Esophagus muscularis mucosa (tissue), 4 donors: ENCODE results near the gene CDKN3. TPM values are rescaled to one million over a fixed set of nuclear protein-coding genes. Genes with fewer than 3 reads are reported as not detected.
"Not testable (repeated sequence)": the region's sequence is repeated elsewhere in the genome, so short reads cannot be mapped to it uniquely, and the experiment has no call there.

Source experiments
- DNase-seq: peaks from one replicate; pipeline ENCODE4 v3.0.0-alpha.2; 2017; ENCODE audit errors: extremely low spot score
- H3K27ac ChIP-seq, 4 donors: fragments of 200-600 bp; sonication (generic); replicated peaks in 1 of 4; 1 replicate in 3 of 4; 2 replicates in 1 of 4; pipeline ENCODE4 v1.5.1; 2016 to 2019; ENCODE audit warnings: mild to moderate bottlenecking in 1 of 4
- H3K27me3 ChIP-seq, 4 donors: fragments of 200-600 bp; sonication (generic); one replicate each; pipeline versions ENCODE4 v1.5.1 to v1.6.0; 2016 to 2019
- H3K36me3 ChIP-seq, 4 donors: fragments of 200-600 bp; sonication (generic); one replicate each; pipeline ENCODE4 v1.5.1; 2016 to 2019
- H3K4me1 ChIP-seq, 4 donors: fragments of 200-600 bp; sonication (generic); one replicate each; pipeline ENCODE4 v1.5.1; 2016 to 2019
- H3K4me3 ChIP-seq, 4 donors: fragments of 200-600 bp; sonication (generic); 1 replicate in 2 of 4; 2 replicates in 2 of 4; pipeline ENCODE4 v1.5.1; 2016 to 2019; ENCODE audit warnings: mild to moderate bottlenecking in 4 of 4, moderate library complexity in 1 of 4
- H3K9me3 ChIP-seq, 4 donors: fragments of 200-600 bp; sonication (generic); 1 replicate in 3 of 4; 2 replicates in 1 of 4; pipeline ENCODE4 v1.5.1; 2016 to 2019
- EP300 ChIP-seq: sonication (generic); formaldehyde crosslinking; IDR thresholded peaks from one replicate; pipeline ENCODE4 v1.6.1; 2017; ENCODE audit warnings: antibody characterized with exemption
- POLR2A ChIP-seq: fragments of 450-650 bp; IDR thresholded peaks from one replicate; pipeline ENCODE4 v1.6.1; 2017; ENCODE audit warnings: antibody characterized with exemption, moderate library complexity, mild to moderate bottlenecking, low read depth
- POLR2AphosphoS5 ChIP-seq, 2 donors: sonication (generic); formaldehyde crosslinking; IDR thresholded peaks; one replicate each; pipeline ENCODE4 v1.6.1; 2017; ENCODE audit warnings: antibody characterized with exemption in 2 of 2
- WGBS: methylation state at CpG from one replicate; pipeline ENCODE4 v1.1.5; 2018; 5-methylcytosine and 5-hydroxymethylcytosine counted together
- intact Hi-C: fragments of 100-400 bp; cut with DNase I; formaldehyde crosslinking; loops from one replicate; pipeline ENCODE4 v1.15.1; 2023
- total RNA-seq, 4 donors: library from RNA; depleted of rRNA; stranded (reverse); fragments of >200 nt; gene quantifications; one replicate each; pipeline versions ENCODE4 v1.1.0 to v1.2.1, GENCODE V29; 2016
- TF ChIP-seq, protein P1 (sequence below), 3 experiments: fragments of 200-600 bp in 2 of 3; fragments of 450-650 bp in 1 of 3; sonication (generic) in 2 of 3; IDR thresholded peaks; one replicate each; pipeline ENCODE4 v1.5.1; 2017 to 2019; ENCODE audit warnings: antibody characterized with exemption in 3 of 3, mild to moderate bottlenecking in 2 of 3, moderate library complexity in 1 of 3

CDKN3 gene
- total RNA-seq, 4 donors from 2014 or later, result 0.65 to 4.8 (median 1.0) TPM

DNA sequence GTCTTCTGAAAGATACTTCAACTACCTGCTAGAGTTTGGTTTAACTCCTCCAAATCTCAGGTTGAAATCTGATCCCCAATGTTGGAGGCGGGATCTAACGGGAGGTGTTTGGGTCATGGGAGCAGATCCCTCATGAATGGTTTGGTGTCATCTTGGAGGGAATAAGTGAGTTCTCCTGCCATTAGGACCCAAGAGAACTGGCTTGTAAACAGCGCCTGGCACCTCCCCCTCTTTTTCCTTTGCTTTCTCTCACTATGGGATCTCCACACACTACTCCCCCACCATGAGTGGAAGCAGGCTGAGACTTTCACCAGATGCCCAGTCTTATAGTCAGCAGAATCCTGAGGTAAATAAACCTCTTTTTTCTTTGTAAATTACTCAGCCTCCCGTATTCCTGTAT lies 41.9 kb downstream of the CDKN3 start:
- no peak for DNase-seq
- no peaks in the 10 kb centered on the region for H3K9me3 ChIP-seq
- H3K4me3 ChIP-seq, result no peak overlapping the region
- TF ChIP-seq POLR2A (no peak), POLR2AphosphoS5 (IDR thresholded peaks at IDR 0.05) (no peak), EP300 (no peak)
- TF ChIP-seq, protein P1, sequence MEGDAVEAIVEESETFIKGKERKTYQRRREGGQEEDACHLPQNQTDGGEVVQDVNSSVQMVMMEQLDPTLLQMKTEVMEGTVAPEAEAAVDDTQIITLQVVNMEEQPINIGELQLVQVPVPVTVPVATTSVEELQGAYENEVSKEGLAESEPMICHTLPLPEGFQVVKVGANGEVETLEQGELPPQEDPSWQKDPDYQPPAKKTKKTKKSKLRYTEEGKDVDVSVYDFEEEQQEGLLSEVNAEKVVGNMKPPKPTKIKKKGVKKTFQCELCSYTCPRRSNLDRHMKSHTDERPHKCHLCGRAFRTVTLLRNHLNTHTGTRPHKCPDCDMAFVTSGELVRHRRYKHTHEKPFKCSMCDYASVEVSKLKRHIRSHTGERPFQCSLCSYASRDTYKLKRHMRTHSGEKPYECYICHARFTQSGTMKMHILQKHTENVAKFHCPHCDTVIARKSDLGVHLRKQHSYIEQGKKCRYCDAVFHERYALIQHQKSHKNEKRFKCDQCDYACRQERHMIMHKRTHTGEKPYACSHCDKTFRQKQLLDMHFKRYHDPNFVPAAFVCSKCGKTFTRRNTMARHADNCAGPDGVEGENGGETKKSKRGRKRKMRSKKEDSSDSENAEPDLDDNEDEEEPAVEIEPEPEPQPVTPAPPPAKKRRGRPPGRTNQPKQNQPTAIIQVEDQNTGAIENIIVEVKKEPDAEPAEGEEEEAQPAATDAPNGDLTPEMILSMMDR (IDR thresholded peaks at IDR 0.05), result no peak
- H3K27ac ChIP-seq, result no peak overlapping the region
- peaks cover 20 to 59% (median 34%) of the 10 kb centered on the region in 4 donors for H3K4me1 ChIP-seq
- H3K27me3 ChIP-seq, result no peaks in the 10 kb centered on the region
- H3K36me3 ChIP-seq, result no peaks in the 10 kb centered on the region
- intact Hi-C loops, result no loop called here
- WGBS, result 90% methylated on average over 4 of the region's 4 CpGs

DNA sequence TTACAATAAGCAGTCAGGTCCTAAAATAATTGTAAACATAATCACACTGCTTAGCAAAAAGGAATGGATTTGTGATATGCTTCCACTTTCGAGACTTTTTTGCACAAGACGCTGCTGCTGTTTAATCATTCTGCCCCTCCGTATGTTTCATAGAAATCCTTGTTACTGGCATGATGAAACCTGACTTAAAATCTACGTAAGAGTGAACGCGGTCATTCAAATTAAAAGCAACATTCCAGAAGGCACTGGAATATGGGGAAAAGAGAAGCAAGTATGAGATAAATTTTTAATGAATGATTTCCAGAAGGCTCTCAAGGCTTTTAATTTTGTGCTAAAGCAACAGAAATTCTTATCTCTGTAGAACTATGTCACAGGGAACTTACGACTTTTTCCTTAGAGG lies 43.2 kb downstream of the CDKN3 start:
- 62% methylated on average over 7 of the region's 7 CpGs for WGBS
- Histone ChIP-seq H3K27me3 (no peaks in the 10 kb centered on the region), H3K27ac (peak overlapping the region; percentile 89 to 97 (median 95)), H3K4me1 (peaks cover 20 to 47% (median 30%) of the 10 kb centered on the region in 4 donors), H3K4me3 (peak overlapping the region; percentile 73 to 89 (median 82)), H3K36me3 (no peaks in the 10 kb centered on the region), H3K9me3 (no peaks in the 10 kb centered on the region)
- TF ChIP-seq EP300 (no peak), POLR2AphosphoS5 (IDR thresholded peaks at IDR 0.05) (no peak), POLR2A (no peak)
- DNase-seq, result no peak
- intact Hi-C loops, result loop anchor here (2.0 to 5.0 kb wide), 2 partner anchors 43 to 49 kb away; partner anchors contain the start of genes CDKN3 and GMFB

DNA sequence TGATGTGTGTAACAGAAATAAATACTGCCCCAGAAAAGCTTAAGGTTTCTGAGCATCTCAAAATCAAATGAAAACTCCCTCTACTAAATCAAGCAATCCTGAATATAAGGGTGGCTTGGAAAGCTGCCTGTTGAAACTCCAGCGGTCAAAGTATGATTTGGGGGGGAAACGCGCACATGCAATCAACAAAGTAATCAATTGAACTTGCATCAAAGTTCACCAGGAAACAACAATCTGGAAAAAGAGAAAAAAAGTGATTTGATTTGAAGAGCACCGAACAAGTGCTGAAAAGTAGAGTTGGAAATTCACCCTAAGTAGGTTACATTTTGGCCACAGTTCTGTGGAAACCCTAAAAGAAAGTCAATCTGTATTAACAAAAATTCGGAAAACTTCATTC lies 43.7 kb downstream of the CDKN3 start:
- TF ChIP-seq, protein P1 (IDR thresholded peaks at IDR 0.05), result no peak
- TF ChIP-seq POLR2A (no peak), EP300 (no peak), POLR2AphosphoS5 (IDR thresholded peaks at IDR 0.05) (no peak)
- H3K4me1 ChIP-seq, result peaks cover 19 to 46% (median 31%) of the 10 kb centered on the region in 4 donors
- DNase-seq, result no peak
- 2% methylated on average over 5 of the region's 5 CpGs for WGBS
- peak overlapping the region; percentile 89 to 97 (median 95) for H3K27ac ChIP-seq
- peak overlapping the region; percentile 73 to 89 (median 82) for H3K4me3 ChIP-seq
- intact Hi-C loops, result loop anchor here (2.0 to 5.0 kb wide), 2 partner anchors 43 to 48 kb away; partner anchors contain the start of genes CDKN3 and GMFB
- no peaks in the 10 kb centered on the region for H3K9me3 ChIP-seq
- no peaks in the 10 kb centered on the region for H3K36me3 ChIP-seq
- H3K27me3 ChIP-seq, result no peaks in the 10 kb centered on the region

DNA sequence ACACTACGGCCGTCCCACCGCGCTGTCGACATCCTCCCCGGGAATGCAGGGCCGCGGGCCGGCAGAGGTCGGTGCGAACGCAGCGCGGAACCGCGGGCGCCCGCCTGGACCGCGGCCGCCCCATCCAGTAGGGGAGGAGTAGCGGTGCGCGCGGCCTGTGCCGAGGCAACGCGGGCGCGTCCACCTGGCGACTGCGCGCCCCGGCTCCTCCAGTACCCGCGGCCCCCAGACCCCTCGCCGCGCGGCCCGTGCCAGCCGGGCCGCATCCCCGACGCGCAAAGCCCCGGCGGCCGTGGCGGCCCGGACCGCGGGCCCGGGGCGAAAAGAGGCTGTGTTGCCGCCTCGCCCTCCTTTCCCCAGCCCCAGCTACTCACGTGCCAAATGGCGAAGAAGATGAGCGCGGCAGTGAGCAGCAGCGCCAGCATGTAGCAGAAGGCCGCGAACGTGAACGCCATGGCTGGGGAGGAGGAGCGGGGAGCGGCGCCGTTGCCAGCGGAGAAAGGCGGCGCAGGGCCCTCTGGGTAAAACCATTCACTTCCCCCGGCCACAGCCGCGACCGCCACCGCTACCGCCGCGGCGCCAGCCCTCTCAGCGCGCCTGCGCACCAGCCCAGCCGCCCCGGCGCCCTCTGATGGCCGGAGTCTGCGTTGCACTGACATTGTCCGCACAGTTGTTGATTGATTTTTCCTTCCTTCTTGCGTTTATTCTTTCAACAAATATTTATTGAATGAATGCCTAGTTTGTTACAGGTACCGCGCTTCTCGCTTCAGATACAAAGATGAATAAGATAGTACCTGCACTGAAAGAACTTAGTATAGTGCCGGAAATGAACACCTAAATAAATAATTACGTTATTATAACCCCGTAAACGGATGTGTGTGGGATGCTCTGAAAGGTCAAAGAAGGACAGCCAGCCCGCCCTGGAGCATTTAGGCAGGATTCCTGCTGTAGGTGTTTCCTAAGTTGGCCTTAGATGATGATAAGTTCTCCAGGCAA lies 44.4 kb downstream of the CDKN3 start, which contains the start of gene CNIH1:
CNIH1 (minus strand) TSS at position 502 of the 996 bp plus-strand sequence; CDS start at position 455, 47 bp downstream.
- WGBS, result 1% methylated on average over 51 of the region's 100 CpGs
- no peaks in the 10 kb centered on the region for H3K27me3 ChIP-seq
- peak within 1 kb of the TSS; percentile 89 to 97 (median 95) for H3K27ac ChIP-seq
- peak; percentile 97 for DNase-seq
- intact Hi-C loops, result loop anchor here (2.0 to 5.0 kb wide), 2 partner anchors 44 to 48 kb away; partner anchors contain the start of genes CDKN3 and GMFB
- H3K9me3 ChIP-seq, result no peaks in the 10 kb centered on the region
- H3K36me3 ChIP-seq, result no peaks in the 10 kb centered on the region
- TF ChIP-seq POLR2AphosphoS5 (IDR thresholded peaks at IDR 0.05) (peak; percentile 68 to 90), EP300 (no peak), POLR2A (no peak)
- TF ChIP-seq, protein P1 (IDR thresholded peaks at IDR 0.05), result peak; percentile 97 to 98 (median 97)
- H3K4me3 ChIP-seq, result peak within 1 kb of the TSS; percentile 73 to 89 (median 82)
- peaks cover 16 to 47% (median 36%) of the 10 kb centered on the region in 4 donors for H3K4me1 ChIP-seq

DNA sequence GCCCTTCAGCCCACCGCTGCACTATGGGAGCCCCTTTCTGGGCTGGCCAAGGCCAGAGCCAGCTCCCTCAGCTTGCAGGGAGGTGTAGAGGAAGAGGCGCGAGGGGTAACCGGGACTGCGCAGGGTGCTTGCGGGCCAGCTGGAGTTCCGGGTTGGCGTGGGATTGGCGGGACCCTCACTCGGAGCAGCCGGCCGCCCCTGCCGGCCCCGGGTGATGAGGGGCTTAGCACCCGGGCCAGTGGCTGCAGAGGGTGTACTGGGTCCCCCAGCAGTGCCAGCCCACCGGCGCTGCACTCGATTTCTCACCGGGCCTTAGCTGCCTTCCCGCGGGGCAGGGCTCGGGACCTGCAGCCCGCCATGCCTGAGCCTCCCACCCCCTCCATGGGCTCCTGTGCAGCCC lies 46.2 kb downstream of the CDKN3 start:
- not testable (repeated sequence) for DNase-seq, H3K27me3 ChIP-seq, H3K4me3 ChIP-seq, H3K27ac ChIP-seq, H3K36me3 ChIP-seq, H3K9me3 ChIP-seq
- H3K4me1 ChIP-seq, result peaks cover 18 to 47% (median 41%) of the 10 kb centered on the region in 4 donors
- intact Hi-C loops, result loop anchor here (5.0 kb wide), 1 partner anchor 46 kb away; the partner anchor contains the start of gene CDKN3
- 92% methylated on average over 16 of the region's 23 CpGs for WGBS
